C4-2B (cell line): ENCODE measurements around the gene TCF19.

Experiments
- ZFX ChIP-seq: fragments of 450-650 bp; IDR thresholded peaks from 2 replicates; pipeline ENCODE4 v1.6.1; 2017
- TF ChIP-seq, protein P1 (sequence below): fragments of 450-650 bp; conservative IDR thresholded peaks from 2 replicates; pipeline ENCODE4 v1.5.1; 2017; ENCODE audit warnings: mild to moderate bottlenecking

DNA sequence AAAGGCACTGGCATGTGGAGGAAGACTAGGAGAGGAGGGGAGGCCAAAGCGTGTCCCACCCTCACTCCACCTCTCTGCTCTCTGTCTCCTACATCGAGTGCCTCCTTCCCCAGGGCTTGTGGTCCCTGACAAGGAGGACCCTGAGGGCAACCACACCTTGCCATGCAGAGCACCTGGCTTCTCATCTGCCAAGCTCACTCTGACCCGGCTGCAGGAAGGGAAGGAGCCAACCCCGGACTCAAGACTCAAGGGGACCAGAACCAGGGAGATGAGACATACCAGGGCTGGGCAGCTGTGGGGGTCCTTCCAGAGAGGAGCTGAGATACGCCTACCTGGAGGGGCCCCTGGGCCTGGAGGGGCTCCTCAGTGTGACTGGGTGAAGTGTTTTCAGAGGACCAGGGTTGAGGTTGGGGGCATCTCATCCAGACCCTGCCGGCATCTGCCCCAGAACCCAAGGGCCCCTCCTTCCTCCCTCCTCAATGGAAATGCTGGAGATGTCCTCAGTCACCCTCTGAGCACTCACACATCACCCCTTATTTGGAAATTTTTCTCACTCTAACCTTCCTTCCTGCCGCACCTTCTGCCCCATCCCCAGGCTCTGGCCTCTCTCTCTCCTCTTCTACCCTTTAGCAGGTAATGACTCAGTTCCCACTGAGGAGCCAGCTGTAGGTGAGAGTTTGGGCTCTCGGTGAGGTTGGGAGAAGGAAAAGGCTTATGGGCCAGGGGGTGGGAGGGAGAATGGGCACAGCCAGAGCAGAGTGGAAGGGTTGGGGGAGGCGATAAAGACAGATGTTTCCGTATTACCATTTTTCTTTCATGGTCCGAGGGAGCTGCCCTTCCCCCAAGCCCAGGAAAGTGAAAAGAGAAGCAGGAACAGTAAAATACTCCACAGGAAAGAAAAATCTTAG lies 44.1 kb downstream of the TCF19 start:
- TF ChIP-seq, protein P1, sequence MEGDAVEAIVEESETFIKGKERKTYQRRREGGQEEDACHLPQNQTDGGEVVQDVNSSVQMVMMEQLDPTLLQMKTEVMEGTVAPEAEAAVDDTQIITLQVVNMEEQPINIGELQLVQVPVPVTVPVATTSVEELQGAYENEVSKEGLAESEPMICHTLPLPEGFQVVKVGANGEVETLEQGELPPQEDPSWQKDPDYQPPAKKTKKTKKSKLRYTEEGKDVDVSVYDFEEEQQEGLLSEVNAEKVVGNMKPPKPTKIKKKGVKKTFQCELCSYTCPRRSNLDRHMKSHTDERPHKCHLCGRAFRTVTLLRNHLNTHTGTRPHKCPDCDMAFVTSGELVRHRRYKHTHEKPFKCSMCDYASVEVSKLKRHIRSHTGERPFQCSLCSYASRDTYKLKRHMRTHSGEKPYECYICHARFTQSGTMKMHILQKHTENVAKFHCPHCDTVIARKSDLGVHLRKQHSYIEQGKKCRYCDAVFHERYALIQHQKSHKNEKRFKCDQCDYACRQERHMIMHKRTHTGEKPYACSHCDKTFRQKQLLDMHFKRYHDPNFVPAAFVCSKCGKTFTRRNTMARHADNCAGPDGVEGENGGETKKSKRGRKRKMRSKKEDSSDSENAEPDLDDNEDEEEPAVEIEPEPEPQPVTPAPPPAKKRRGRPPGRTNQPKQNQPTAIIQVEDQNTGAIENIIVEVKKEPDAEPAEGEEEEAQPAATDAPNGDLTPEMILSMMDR = no peak
- no peak for TF ChIP-seq ZFX
